Activated CD4-positive, alpha-beta T cell treated with anti-CD3 and anti-CD28 coated beads for 4 hours (primary cell): ENCODE data around the gene ZIK1.

ENCODE experiments used
- DNase-seq, 2 donors: peaks; one replicate each; pipeline ENCODE4 v3.0.0-alpha.2; 2020

ZIK1 gene

DNA sequence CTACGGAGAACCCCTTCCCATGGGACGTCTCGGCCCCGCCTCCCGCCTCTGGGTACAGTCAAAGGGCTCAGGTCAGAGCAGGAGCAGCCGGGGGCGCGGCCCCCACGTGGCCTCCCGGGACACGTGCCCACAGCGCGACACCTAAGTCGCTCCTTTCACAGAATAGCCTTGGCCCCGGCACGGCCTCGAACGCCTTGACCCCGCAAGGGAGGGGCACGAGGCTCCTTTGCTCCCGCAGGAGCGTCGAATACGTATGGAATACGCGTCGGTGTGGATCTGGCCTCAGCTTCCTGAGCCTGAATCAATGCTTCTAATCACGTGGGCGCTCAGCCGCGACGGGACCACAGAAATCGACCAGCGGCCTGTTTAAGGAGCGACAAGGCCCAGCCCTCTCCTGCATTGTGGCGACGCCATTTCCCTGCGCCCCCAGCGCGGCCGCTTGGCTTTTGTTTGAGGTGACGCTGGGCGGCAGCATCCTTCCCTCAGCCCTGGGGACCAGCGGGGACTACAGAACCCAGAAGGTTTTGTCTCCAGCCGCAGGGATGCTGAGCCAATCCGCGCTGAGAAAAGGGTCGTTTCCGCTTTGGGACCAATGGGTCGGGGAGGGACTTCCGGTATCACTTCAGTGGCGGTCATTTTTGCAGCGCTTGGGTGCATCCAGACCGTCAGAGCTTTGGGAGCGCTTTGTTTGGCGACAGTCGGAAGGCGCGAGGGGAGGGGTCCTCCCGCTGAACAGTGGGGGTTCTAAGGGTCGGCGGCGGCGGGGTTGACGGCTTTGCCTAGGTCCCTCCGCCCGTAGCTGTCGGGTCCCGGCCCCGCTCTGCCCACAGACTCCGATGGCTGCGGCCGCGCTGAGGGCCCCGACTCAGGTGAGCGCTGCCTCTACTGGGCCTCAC lies at the start of gene ZIK1:
Gene ZIK1, plus strand, starts transcription at position 625 of the 896 bp plus-strand sequence. Its CDS starts 212 bp downstream, at position 837.
- peak; percentile 83 to 85 for DNase-seq

DNA sequence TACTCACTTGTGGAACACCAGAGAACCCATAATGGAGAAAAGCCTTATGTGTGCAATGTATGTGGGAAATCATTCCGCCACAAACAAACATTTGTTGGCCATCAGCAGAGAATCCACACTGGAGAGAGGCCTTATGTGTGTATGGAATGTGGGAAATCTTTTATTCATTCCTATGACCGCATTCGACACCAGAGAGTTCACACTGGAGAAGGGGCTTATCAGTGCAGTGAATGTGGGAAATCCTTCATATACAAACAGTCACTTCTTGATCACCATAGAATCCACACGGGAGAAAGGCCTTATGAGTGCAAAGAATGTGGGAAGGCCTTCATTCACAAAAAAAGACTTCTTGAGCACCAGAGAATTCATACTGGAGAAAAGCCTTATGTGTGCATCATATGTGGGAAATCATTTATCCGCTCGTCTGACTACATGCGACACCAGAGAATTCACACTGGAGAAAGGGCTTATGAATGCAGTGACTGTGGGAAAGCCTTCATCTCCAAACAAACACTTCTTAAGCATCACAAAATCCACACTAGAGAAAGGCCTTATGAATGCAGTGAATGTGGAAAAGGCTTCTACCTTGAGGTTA lies 45.9 kb upstream of the ZIK1 start:
- DNase-seq = no peak

DNA sequence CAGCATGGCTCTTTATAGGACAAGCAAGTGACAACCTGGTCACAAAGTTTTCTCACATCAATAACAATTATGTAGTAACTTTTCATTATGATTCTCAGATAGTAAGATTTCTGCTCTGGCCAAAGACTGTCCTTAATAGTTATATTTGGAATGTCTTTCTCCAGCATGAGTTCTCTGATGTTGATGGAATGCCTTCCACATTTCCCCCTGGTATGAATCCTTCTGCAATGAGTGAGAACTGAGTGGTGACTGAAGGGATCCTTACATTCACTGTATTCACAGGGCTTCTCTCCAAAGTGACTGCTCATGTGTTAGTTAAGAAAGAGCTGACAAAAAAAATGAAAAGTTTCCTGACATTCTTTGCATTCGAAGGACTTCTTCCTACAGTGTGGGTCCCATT lies 37.4 kb upstream of the ZIK1 start:
- no peak for DNase-seq

DNA sequence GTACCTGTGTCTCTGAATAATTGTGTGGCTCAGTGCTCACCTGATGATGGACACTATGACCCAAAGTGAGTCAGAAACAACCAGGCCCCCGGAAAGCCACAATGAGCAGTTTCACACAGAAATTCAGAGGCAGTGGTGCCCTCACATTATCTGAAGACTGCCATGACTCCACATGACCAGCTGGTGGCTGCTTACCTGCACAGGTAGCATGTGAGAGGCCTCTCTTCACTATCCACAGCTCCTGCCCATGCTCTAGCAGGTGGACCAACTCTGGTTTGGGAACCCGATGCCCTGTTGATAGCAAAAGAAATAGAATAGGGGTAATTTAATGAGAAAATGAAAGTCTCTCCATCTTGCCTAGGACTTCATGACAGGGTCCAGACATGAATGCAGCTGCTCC lies 31.5 kb upstream of the ZIK1 start:
- no peak for DNase-seq

DNA sequence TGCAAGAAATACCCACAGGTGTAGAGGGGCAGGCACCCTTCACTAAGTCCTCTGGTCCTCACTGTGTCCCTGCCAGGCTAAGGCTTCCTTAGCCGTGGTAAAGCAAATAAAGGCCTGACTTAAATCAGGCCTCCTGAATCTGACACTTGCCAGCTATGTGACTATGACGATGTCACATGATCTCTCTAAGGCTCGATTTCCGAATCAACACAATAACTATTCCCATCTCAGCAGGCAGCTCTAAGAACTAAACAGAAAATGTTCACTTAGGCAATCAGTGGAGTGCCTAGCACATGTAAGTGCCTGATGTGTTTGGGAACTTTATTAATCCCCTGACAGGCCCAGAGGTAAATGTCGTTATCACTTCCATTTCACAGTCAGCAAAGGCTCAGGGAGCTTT lies 26.3 kb upstream of the ZIK1 start:
- no peak for DNase-seq

DNA sequence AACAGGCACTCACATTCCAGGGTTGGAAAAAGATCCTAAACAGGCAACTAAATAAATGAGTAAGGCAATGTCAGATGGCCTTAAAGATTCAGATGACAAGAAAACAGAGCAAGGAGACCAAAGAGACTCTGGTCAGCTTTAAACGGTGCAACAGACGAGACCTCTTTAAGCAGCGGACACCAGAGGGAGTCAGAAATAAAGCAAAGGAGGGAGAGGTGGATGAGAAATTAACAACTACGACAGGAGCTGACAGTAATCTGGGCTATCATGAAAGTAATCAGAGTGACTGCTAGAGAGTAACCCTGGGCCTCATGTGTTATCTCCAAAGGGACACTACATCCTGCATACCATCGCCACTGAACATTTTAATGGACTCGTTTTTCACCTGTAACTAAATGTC lies 25.4 kb upstream of the ZIK1 start:
- no peak for DNase-seq

DNA sequence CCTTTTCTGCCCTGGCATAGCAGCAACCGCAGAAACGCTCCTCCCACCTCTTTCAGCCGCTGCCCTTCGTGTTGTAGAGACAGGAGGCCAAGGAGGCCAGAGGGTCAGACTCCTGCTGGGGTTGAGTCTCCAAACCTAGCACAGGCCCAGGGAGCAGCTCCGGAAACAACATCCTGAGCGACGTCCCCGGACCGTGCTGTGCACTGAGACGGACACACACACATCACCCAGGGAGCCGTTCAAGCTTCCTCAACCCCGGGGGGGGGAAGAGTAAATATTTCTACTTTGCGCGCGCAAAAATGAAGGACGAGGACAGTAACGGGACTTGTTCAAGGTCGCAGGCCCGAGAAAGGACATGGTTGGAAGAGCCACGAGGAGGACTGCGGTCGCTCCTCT lies 24.9 kb upstream of the ZIK1 start:
- peak; percentile 4 to 5 for DNase-seq

DNA sequence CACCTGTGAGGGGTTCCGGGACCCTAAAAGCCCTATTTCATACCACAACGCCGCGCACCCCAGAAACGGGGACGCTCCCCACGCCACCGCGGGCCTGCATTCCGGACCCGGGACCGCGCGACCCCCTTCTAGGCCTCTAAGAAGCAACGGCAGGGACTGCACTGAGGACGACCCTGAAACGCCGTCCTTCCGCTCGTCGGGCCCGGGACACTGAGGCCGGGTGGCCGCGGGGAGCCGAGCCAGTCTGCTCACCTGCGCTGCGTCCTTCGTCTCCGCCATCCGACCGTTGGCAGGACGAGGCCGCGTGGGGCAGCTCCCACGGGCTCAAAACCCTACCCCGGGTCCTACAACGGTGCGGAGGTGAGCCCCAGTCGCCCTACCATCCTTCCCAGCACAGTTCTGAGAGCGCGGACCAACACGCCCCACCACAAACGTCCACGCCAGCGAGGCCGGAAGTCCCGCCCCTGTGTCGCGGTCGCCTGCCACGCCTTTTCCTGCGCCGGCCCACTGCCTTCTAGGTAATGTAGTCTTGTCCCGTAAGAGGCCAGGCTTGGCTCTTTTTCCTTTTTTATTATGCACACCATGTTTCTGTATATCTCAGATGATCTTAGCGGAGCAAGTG lies 24.4 kb upstream of the ZIK1 start, which contains the start of gene ZNF550:
Gene ZNF550, minus strand, starts transcription at position 460 of the 622 bp plus-strand sequence. Its CDS starts 181 bp downstream, at position 279.
- DNase-seq = peak; percentile 84 to 86

DNA sequence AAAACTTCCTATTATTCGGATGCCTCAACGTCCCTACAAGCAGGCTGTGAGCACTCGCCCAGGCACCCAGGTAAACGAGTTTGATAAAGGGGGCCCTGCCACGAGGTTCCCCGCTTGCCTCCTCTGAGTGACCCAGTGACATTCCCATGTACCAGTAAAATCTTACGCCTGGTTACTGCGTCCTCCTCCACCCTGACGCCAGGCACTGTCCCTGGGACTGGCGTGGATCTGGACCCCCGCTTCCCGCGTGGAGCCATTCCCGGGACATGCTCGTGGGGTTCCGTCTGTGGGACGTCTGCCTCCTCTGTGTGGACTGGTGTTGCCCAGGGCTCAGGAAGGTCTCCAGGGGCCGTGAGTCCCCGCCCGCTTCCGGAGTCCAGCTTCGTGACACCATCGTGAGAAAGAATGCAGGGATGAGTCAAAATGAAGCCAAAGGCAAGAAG lies 23.9 kb upstream of the ZIK1 start:
- no peak for DNase-seq

DNA sequence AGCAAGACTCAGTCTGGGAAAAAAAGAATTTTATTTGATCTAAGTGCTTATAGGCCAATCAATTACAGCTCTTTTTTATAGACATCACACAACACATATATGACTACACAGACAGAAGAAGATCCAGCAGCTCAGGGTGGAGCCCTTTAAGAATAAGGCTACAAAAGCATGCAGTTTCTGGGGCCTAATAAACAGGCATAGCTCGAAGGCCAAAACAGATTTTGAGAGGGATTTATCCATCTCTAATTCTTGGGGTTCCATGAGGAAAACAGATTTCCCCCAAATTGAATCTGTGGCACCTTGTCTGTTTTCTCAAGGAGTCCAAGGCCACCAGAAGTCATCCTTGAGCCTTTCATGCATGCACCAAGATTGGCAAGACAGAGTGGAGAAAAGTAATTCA lies 20.4 kb upstream of the ZIK1 start:
- DNase-seq = no peak

DNA sequence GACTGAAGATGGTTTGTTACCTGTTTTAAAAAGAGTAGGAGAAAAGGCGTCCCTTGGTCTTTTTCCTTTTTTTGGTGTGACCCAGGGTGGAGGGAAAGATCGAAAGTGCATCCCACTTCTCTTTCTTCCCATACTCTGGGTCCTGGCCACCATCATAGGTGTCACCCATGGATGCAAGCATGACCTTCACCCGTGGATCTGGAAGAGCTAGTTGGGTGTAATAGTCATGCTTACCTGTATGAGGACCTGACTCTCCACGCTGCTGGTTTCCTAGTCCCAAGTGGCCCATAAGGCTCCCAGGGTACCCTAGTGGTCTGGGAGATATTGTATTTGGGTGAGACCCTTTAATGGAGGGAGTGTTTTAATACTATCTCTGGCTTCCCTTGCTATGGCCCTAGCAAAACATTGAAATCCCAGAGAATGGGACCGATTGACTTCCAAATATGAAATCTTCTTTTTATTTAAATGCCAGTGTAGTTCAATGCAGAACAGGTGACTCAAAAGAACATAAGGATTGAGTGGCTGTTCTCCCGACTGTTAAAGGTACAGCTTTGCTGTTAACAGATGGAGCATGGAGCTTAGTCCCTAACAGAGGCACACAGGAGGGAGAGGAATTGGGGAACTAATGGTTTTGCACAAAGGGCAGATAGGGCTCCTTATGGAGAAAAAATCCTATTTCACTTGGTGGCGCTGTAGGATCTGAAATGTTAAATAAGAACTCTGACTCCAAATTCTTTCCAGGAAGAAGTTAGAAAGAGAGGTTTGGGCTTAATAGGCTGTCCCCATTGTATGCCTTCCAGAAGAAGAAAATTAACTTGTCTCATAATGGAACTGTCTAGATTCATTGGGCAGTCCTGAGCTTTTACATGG lies 17.3 kb upstream of the ZIK1 start:
- DNase-seq = no peak

DNA sequence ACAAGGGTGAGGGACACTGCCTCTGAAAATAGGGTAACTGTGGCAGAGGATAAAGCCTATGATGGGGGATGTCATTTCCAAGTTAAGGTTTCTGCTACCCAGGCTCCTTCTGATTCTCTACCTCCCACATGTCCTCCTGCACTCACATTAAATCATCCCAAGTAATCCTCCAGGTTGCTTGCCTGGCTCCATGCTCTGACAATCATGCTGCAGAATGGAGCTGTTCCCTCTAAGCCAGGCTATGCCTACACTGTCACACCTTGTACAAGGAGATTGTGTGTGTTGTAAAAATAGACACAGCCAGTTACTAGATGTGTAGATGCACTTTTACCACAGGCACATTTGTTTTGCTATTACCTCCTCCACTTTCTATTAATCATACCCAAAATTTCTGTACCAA lies 13.2 kb upstream of the ZIK1 start:
- DNase-seq = no peak

DNA sequence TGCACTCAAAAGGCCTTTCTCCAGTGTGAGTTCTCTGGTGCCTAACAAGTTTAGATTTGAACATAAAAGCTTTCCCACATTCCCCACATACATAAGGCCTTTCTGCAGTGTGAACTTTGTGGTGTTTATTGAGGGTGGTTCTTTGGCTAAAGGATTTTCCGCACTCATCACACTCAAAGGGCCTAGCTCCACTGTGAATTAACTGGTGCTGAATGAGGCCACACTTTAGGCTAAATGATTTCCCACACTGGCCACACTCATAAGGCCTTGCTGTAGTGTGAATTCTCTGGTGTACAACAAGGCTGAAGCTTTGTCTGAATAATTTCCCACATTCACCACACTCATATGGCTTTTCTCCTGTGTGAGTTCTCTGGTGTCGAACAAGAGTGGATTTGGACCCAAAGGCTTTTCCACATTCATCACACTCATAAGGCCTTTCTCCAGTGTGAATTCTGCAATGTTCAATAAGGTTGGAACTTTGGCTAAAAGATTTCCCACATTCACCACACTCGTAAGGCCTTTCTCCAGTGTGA lies 11.5 kb upstream of the ZIK1 start:
- no peak for DNase-seq

DNA sequence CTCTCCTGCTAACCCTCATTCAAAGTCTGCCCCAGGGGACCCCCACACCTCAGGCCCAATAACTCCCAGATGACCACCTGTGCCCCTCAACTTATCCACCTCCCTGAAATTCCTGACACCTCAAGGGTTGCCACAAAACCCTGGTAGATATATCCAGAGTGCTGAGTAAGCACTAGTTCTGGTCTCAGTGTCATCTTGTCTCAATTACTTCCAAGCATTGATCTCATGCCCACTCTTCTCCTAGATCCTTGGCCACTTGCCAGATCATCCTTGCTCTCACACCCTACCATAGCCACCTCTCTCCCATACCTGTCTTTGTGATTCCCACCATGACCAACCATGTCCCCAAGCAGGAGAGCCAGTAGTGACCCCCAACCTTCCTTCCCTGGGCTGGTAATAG lies 7.3 kb upstream of the ZIK1 start:
- no peak for DNase-seq

DNA sequence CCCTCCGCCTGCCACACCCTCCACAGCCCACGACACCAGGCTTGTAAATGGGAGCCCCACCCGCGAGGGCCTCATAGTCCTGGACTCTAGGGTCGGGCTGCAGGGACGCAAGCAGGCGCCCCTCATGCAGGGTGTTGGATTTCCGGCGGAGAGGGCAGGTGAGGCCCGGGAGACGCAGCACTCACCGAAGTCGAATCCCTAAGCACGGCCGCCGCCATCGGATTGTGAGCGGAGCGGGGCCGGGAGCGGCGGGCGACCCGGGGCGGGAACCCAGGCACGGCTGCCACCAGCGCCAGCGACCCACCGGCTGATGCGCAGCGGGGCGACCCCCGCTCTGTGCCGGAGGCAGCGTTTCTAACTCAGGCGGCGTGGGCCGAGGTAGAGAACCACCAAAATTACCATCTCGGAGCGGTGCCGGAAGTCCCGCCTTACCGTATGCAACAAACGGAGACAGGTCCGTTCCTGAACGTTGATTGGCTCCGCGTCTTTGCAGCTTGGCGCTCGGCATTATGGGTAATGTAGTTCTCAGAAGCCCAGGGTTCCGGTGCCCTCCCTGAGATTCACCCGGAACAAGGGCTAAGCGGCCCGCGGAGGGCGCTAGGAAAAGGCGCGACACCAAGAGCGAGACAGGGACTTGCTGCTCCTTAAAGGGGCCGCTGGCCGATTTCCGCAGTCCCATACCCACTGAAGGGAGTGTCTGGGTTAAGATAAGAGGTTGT lies 5.3 kb upstream of the ZIK1 start, which contains the start of gene ZNF416:
Gene ZNF416, minus strand, starts transcription at position 425 of the 719 bp plus-strand sequence. Its CDS starts 207 bp downstream, at position 218.
- peak; percentile 96 for DNase-seq

DNA sequence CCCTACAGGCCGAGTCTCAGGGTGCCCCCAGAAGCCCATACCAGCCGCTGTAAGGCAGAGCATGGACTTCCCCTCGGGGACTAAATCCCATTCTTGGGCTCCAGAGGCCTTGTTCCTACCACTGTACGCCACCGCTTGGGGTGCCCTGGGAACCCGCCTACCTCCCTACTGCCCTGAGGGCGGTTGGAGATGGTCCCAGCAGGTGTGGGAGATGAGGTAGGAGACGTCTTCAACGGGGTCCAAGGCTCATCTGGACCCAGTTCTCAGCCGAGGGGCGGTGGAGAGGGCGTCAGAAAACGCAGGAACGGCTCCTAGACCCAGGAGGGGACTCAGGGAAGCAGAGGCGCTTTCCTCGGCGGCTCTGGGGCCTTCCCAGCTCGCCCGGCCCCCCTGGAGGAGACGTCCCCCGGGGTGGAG lies 833 bp upstream of the ZIK1 start:
- no peak for DNase-seq

DNA sequence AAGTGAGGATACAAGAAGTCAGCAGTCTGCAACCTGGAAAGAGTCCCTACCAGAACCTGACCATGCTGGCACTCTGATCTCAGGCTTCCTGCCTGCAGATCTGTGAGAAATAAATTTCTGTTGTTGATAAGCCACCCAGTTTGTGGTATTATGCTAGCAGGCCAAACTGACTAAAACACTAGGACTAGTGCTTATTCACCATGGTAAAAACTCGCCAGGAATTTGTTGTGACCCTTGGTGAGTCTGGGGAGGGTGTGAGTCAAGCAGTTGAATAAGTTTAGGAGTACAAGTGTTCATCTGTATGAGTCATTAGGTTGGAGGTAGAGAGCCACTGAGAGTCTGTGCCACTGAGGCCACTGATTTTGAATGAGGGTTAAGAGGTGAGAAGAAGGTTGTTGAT lies 3.6 kb downstream of the ZIK1 start:
- no peak for DNase-seq

DNA sequence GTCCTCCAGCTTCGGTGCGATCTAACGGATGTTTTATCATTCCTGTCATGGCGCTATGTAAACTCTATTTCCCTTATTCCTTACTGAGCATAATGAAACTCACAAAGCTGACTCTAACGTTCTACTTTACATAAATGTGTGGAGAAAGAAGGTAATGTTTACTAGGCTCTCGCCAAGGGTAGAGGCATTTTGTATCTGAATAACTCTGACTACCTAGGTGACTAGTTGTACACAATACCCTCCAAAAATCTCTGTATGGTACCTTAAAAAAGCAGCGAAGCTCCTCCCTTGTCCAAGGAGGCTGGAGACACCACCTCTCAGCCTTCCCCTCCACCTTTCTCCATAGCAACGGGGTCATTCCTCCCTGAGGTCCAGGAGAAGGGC lies 15.4 kb downstream of the ZIK1 start:
- no peak for DNase-seq

DNA sequence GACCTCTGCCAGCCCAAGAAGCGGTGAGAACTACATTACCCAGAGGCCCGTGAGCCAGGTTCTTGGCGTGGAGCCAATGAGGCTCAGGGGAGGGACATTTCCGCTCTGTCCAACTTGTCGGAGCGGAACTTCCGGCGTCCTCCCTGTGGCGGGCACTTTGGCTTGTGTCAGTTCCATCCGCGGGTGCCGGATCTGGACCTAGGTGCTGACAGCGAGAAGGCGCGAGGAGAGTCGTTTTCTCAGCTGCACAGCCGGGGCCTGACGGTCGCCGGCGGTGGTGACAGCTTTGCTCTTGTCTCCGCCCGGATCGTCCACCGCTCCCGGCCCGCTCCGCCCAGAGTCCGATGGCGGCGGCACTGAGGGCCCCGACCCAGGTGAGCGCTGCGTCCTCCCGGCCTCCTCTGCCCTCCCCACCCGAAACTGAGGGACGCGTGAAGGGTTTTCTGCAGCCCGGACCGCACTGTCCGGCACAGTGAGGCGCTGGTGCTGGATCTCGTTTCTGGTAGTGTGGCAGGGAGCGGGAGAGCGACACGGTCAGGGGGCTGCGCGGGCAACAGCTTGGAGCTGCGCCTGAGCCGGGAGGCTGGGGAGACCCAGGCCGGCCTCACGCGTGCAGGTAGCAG lies 15.9 kb downstream of the ZIK1 start, which contains the start of gene ZNF530:
Gene ZNF530, plus strand, starts transcription at position 125 of the 623 bp plus-strand sequence. CDS start 4,461 bp downstream, outside the sequence.
- DNase-seq = peak; percentile 82 to 83

DNA sequence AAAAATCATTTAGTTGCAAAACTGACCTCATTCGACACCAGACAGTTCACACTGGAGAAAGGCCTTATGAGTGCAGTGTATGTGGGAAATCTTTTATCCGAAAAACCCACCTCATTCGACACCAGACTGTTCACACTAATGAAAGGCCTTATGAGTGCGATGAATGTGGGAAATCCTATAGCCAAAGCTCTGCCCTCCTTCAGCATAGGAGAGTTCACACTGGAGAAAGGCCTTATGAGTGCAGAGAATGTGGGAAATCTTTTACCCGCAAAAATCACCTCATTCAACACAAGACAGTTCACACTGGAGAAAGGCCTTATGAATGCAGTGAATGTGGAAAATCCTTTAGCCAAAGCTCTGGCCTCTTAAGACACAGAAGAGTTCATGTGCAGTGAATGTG lies 23.0 kb downstream of the ZIK1 start:
- DNase-seq = no peak

DNA sequence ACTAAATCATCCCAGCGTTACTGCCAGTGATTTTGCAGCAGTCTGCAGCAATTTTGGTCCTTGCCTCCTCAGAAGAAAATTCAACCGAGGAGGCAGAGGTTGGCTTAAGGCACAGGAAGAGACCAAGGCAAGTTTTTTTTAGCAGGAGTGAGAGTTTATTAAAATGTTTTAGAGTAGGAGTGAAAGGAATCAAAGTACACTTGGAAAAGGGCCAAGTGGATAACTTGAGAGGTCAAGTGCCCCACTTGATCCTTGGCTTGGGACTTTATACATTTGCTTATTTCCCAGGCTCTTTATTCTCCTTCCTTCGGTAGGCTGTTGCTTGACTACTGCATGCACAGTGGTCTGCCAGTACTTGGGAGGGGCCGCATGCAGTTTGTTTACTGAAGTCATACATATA lies 27.2 kb downstream of the ZIK1 start:
- DNase-seq = no peak
